ENCODE measurements around the gene OS9. TPM values are rescaled to one million over a fixed set of nuclear protein-coding genes. Genes with fewer than 3 reads are reported as not detected.
A peak's percentile ranks its signal among the peaks of the same experiment; 100 is the strongest.
"Not testable (repeated sequence)": the region's sequence is repeated elsewhere in the genome, so short reads cannot be mapped to it uniquely, and the experiment has no call there.

Gene OS9, protein sequence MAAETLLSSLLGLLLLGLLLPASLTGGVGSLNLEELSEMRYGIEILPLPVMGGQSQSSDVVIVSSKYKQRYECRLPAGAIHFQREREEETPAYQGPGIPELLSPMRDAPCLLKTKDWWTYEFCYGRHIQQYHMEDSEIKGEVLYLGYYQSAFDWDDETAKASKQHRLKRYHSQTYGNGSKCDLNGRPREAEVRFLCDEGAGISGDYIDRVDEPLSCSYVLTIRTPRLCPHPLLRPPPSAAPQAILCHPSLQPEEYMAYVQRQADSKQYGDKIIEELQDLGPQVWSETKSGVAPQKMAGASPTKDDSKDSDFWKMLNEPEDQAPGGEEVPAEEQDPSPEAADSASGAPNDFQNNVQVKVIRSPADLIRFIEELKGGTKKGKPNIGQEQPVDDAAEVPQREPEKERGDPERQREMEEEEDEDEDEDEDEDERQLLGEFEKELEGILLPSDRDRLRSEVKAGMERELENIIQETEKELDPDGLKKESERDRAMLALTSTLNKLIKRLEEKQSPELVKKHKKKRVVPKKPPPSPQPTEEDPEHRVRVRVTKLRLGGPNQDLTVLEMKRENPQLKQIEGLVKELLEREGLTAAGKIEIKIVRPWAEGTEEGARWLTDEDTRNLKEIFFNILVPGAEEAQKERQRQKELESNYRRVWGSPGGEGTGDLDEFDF
- 208 TPM for polyA plus RNA-seq (2013, experiment 1 of 2)
- polyA plus RNA-seq (2013, experiment 2 of 2) = 213 TPM

DNA sequence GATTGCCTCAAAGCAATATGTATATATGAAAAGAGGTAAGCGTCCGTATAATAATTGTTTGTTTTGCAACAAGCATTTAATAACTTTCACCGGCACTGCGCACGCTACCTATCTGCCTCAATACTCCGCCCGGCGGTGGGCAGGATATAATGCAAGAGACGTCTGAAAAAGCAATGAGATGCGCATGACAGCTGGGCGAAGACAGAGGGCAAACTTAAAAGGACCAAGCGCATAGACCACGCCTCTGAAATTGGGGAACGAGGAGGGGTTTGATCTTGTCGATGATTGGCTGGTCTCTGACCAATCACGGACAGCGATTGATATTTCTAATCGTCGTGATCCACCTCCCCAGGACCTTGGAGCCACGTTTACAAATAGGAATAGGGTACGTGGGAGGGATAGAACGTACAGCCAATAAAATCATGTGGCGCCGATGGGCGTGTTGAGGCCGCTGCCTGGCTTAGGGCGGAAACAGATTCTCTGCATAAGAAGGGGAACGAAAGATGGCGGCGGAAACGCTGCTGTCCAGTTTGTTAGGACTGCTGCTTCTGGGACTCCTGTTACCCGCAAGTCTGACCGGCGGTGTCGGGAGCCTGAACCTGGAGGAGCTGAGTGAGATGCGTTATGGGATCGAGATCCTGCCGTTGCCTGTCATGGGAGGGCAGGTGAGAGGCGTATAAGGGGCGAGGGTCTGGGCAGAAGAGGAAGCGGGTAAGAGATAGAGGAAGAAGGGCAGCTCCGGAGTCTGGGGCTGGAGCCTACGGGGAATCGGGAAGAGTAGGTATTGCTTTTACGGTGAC lies at the start of gene OS9:
Gene OS9, plus strand, starts transcription at position 474 of the 800 bp plus-strand sequence. Its CDS starts 30 bp downstream, at position 504.
- H3K4me2 ChIP-seq (ENCODE audit: low read length, poor library complexity, severe bottlenecking) = peak within 1 kb of the TSS; percentile 93
- H3K4me3 ChIP-seq (ENCODE audit: insufficient read depth in 1 of 2, low read depth in 1 of 2, low read length in 2 of 2) = peak within 1 kb of the TSS; percentile 88 to 97
- peak within 1 kb of the TSS in 1 of 2 experiments; percentile 2 for H3K4ac ChIP-seq (ENCODE audit: low read depth in 1 of 2, low read length in 2 of 2)
- no peak within 1 kb of the TSS for H2AK5ac ChIP-seq (ENCODE audit: low read length, severe bottlenecking)
- no peaks in the 10 kb centered on the region for H3K27me3 ChIP-seq (ENCODE audit: control insufficient read depth in 1 of 2, insufficient read depth in 1 of 2, low read length in 2 of 2)
- peak within 1 kb of the TSS; percentile 48 to 76 for H3K18ac ChIP-seq (ENCODE audit: low read depth in 1 of 2, low read length in 2 of 2)
- peak within 1 kb of the TSS; percentile 98 for H3K9ac ChIP-seq (ENCODE audit: low read length)
- H3K27ac ChIP-seq (ENCODE audit: low read length, poor library complexity, severe bottlenecking) = no peak within 1 kb of the TSS
- no peak within 1 kb of the TSS for H3K23ac ChIP-seq (ENCODE audit: low read length in 2 of 2)
- H3K4me1 ChIP-seq (ENCODE audit: control insufficient read depth, insufficient read depth, low read depth, low read length) = peaks cover 7% of the 10 kb centered on the region
- H2BK120ac ChIP-seq (ENCODE audit: low read depth, low read length) = no peak within 1 kb of the TSS
- H4K91ac ChIP-seq (ENCODE audit: low read length) = no peak within 1 kb of the TSS
- WGBS = 2% methylated on average over 43 of the region's 45 CpGs
- peak; percentile 100 for DNase-seq
- H4K8ac ChIP-seq (ENCODE audit: low read length) = peak within 1 kb of the TSS; percentile 89
- peak within 1 kb of the TSS in 1 of 2 experiments; percentile 5 for H3K14ac ChIP-seq (ENCODE audit: low read length in 2 of 2)
- H2BK15ac ChIP-seq (ENCODE audit: low read depth, poor library complexity, severe bottlenecking) = peak within 1 kb of the TSS; percentile 75
- peaks cover 3% of the 10 kb centered on the region for H3K9me3 ChIP-seq (ENCODE audit: control insufficient read depth, low read length)
- H2BK5ac ChIP-seq (ENCODE audit: low read depth, low read length, poor library complexity, severe bottlenecking) = no peak within 1 kb of the TSS
- H3K36me3 ChIP-seq (ENCODE audit: control insufficient read depth in 1 of 2, insufficient read depth in 2 of 2, low read depth in 1 of 2, low read length in 2 of 2) = peaks cover 22 to 31% of the 10 kb centered on the region in 2 experiments
- peak within 1 kb of the TSS; percentile 97 for H2AFZ ChIP-seq (ENCODE audit: low read depth, low read length)
- H2BK12ac ChIP-seq (ENCODE audit: low read length in 2 of 2) = no peak within 1 kb of the TSS
- H3K79me1 ChIP-seq (replicated peaks; ENCODE audit: low read length, poor library complexity, severe bottlenecking) = peaks cover 24% of the 10 kb centered on the region

DNA sequence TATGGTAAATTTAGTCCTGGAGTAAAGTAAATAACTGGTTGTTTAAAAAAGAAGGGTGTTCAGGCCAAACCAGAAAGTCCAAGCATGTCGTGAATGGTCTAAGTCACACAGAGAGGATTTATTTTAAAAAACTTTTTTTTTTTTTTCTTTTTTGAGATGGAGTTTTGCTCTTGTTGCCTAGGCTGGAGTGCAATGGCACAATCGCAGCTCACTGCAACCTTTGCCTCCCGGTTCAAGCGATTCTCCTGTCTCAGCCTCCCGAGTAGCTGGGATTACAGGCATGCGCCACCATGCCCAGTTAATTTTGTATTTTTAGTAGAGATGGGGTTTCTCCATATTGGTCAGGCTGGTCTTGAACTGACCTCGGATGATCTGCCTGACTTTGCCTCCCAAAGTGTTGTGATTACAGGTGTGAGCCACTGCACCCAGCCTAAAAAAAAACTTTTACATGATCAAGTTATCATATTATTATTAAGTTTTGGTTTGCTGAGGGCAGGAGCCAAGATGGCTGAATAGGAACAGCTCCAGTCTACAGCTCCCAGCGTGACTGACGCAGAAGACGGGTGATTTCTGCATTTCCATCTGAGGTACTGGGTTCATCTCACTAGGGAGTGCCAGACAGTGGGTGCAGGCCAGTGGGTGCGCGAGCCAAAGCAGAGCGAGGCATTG lies 47.8 kb upstream of the OS9 start:
- not testable (repeated sequence) for H2BK12ac ChIP-seq (ENCODE audit: low read length in 2 of 2); H2BK120ac ChIP-seq (ENCODE audit: low read depth, low read length); H3K4ac ChIP-seq (ENCODE audit: low read depth in 1 of 2, low read length in 2 of 2); H3K9ac ChIP-seq (ENCODE audit: low read length); H3K18ac ChIP-seq (ENCODE audit: low read depth in 1 of 2, low read length in 2 of 2); H4K8ac ChIP-seq (ENCODE audit: low read length); H2AK5ac ChIP-seq (ENCODE audit: low read length, severe bottlenecking); H3K4me3 ChIP-seq (ENCODE audit: insufficient read depth in 1 of 2, low read depth in 1 of 2, low read length in 2 of 2); H3K36me3 ChIP-seq (ENCODE audit: control insufficient read depth in 1 of 2, insufficient read depth in 2 of 2, low read depth in 1 of 2, low read length in 2 of 2); H4K91ac ChIP-seq (ENCODE audit: low read length); H3K23ac ChIP-seq (ENCODE audit: low read length in 2 of 2); H2BK15ac ChIP-seq (ENCODE audit: low read depth, poor library complexity, severe bottlenecking); H2BK5ac ChIP-seq (ENCODE audit: low read depth, low read length, poor library complexity, severe bottlenecking); H3K4me1 ChIP-seq (ENCODE audit: control insufficient read depth, insufficient read depth, low read depth, low read length); H3K9me3 ChIP-seq (ENCODE audit: control insufficient read depth, low read length); H2AFZ ChIP-seq (ENCODE audit: low read depth, low read length); H3K27ac ChIP-seq (ENCODE audit: low read length, poor library complexity, severe bottlenecking); H3K4me2 ChIP-seq (ENCODE audit: low read length, poor library complexity, severe bottlenecking); H3K79me1 ChIP-seq (replicated peaks; ENCODE audit: low read length, poor library complexity, severe bottlenecking); H3K14ac ChIP-seq (ENCODE audit: low read length in 2 of 2)
- peaks cover under 1 to 10% of the 10 kb centered on the region in 2 experiments for H3K27me3 ChIP-seq (ENCODE audit: control insufficient read depth in 1 of 2, insufficient read depth in 1 of 2, low read length in 2 of 2)
- DNase-seq = peak; percentile 33
- 58% methylated on average over 11 of the region's 13 CpGs for WGBS

DNA sequence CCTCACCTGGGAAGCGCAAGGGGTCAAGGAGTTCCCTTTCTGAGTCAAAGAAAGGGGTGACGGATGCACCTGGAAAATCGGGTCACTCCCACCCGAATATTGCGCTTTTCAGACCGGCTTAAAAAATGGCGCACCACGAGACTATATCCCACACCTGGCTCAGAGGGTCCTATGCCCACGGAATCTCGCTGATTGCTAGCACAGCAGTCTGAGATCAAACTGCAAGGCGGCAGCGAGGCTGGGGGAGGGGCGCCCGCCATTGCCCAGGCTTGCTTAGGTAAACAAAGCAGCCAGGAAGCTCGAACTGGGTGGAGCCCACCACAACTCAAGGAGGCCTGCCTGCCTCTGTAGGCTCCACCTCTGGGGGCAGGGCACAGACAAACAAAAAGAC lies 47.3 kb upstream of the OS9 start:
- not testable (repeated sequence) for H2AK5ac ChIP-seq (ENCODE audit: low read length, severe bottlenecking); H2AFZ ChIP-seq (ENCODE audit: low read depth, low read length)
- no CpG with 5 or more reads among the region's 15 CpGs for WGBS

More for the DNA sequence above, 47.3 kb upstream of the OS9 start:
- H2BK15ac ChIP-seq (ENCODE audit: low read depth, poor library complexity, severe bottlenecking); H4K8ac ChIP-seq (ENCODE audit: low read length); H3K18ac ChIP-seq (ENCODE audit: low read depth in 1 of 2, low read length in 2 of 2); H3K27me3 ChIP-seq (ENCODE audit: control insufficient read depth in 1 of 2, insufficient read depth in 1 of 2, low read length in 2 of 2); H3K27ac ChIP-seq (ENCODE audit: low read length, poor library complexity, severe bottlenecking); H3K9ac ChIP-seq (ENCODE audit: low read length); H3K4me3 ChIP-seq (ENCODE audit: insufficient read depth in 1 of 2, low read depth in 1 of 2, low read length in 2 of 2); H3K4ac ChIP-seq (ENCODE audit: low read depth in 1 of 2, low read length in 2 of 2); H3K23ac ChIP-seq (ENCODE audit: low read length in 2 of 2); H3K79me1 ChIP-seq (replicated peaks; ENCODE audit: low read length, poor library complexity, severe bottlenecking); H2BK5ac ChIP-seq (ENCODE audit: low read depth, low read length, poor library complexity, severe bottlenecking); H3K4me1 ChIP-seq (ENCODE audit: control insufficient read depth, insufficient read depth, low read depth, low read length); H4K91ac ChIP-seq (ENCODE audit: low read length); H3K9me3 ChIP-seq (ENCODE audit: control insufficient read depth, low read length); H3K4me2 ChIP-seq (ENCODE audit: low read length, poor library complexity, severe bottlenecking); DNase-seq; H3K14ac ChIP-seq (ENCODE audit: low read length in 2 of 2); H2BK120ac ChIP-seq (ENCODE audit: low read depth, low read length); H3K36me3 ChIP-seq (ENCODE audit: control insufficient read depth in 1 of 2, insufficient read depth in 2 of 2, low read depth in 1 of 2, low read length in 2 of 2); H2BK12ac ChIP-seq (ENCODE audit: low read length in 2 of 2): not testable (repeated sequence)
